HepG2 (cell line): ENCODE measurements around the gene TMEM154. TPM values are rescaled to one million over a fixed set of nuclear protein-coding genes. Genes with fewer than 3 reads are reported as not detected.

Experiments
- DMAP1 ChIP-seq: IDR thresholded peaks from 2 replicates; pipeline ENCODE4 v1.6.1; 2016
- HNRNPLL ChIP-seq: fragments of 200-400 bp; formaldehyde crosslinking; IDR thresholded peaks from 2 replicates; pipeline ENCODE4 v1.6.1; 2017; ENCODE audit warnings: mild to moderate bottlenecking, low read depth, low read length; ENCODE audit not compliant: poor library complexity, severe bottlenecking
- HOXA3 ChIP-seq: sonication (generic); formaldehyde crosslinking; IDR thresholded peaks from 2 replicates; pipeline ENCODE4 v1.5.0; 2020; ENCODE audit warnings: missing genetic modification reagents
- MAFG ChIP-seq: sonication (generic); formaldehyde crosslinking; IDR thresholded peaks from 2 replicates; pipeline ENCODE4 v1.5.1; 2020; ENCODE audit warnings: mild to moderate bottlenecking, missing genetic modification reagents
- MAFK ChIP-seq, 2 experiments: IDR thresholded peaks in 1 of 2; conservative IDR thresholded peaks in 1 of 2; 2 replicates each; pipeline ENCODE4 v1.6.1; 2011; ENCODE audit warnings: improper control_type of control experiment in 2 of 2, low read length in 2 of 2
- SRY ChIP-seq: sonication (generic); formaldehyde crosslinking; IDR thresholded peaks from 2 replicates; pipeline ENCODE4 v1.8.0; 2022; ENCODE audit warnings: mild to moderate bottlenecking, missing genetic modification reagents
- TFAP4 ChIP-seq: sonication (generic); IDR thresholded peaks from 2 replicates; pipeline ENCODE4 v1.6.1; 2016; ENCODE audit warnings: low read depth, borderline replicate concordance
- ZNF317 ChIP-seq: sonication (generic); formaldehyde crosslinking; IDR thresholded peaks from 2 replicates; pipeline ENCODE4 v1.5.0; 2020; ENCODE audit warnings: mild to moderate bottlenecking, missing genetic modification reagents
- ZNF674 ChIP-seq: sonication (generic); formaldehyde crosslinking; IDR thresholded peaks from 2 replicates; pipeline ENCODE4 v1.5.0; 2020; ENCODE audit warnings: low read depth, mild to moderate bottlenecking, missing genetic modification reagents
- ZNF713 ChIP-seq: sonication (generic); formaldehyde crosslinking; IDR thresholded peaks from 2 replicates; pipeline ENCODE4 v1.4.0; 2020; ENCODE audit warnings: mild to moderate bottlenecking, missing genetic modification reagents
- polyA plus RNA-seq, 8 experiments: library from polyadenylated mRNA; depleted of rRNA in 3 of 8; stranded (reverse) in 7 of 8; unstranded in 1 of 8; fragments of >200 nt; fragmentation: Illumina TruSeq in 4 of 8; extraction: Trizol in 4 of 8; gene quantifications; 2 replicates each; pipeline versions ENCODE4 v1.2.1 to v1.2.3, GENCODE V29; 2011 to 2016; ENCODE audit warnings: low read depth in 4 of 8, missing spikeins in 1 of 8, mixed read lengths in 1 of 8; ENCODE audit not compliant: insufficient read depth in 1 of 8
- total RNA-seq, 5 experiments: library from RNA; depleted of rRNA; stranded (reverse); fragments of >200 nt; fragmentation: Illumina TruSeq; extraction: Trizol; gene quantifications; 2 replicates each; pipeline ENCODE4 v1.2.3, GENCODE V29; 2016; ENCODE audit warnings: low read depth in 1 of 5
- TF ChIP-seq, protein P1 (sequence below): IDR thresholded peaks from 2 replicates; pipeline ENCODE4 v1.6.1; 2016; ENCODE audit warnings: mild to moderate bottlenecking
- TF ChIP-seq, protein P2 (sequence below): sonication (generic); formaldehyde crosslinking; IDR thresholded peaks from 2 replicates; pipeline ENCODE4 v1.4.0; 2020; ENCODE audit warnings: missing genetic modification reagents, borderline replicate concordance
- TF ChIP-seq, protein P3 (sequence below): sonication (generic); formaldehyde crosslinking; IDR thresholded peaks from 2 replicates; pipeline ENCODE4 v1.4.0; 2020; ENCODE audit warnings: mild to moderate bottlenecking, missing genetic modification reagents

Gene TMEM154
- total and polyA plus RNA-seq, 2 of the 13 experiments (the other 11 are each of a cell fraction or from before 2014, with no cell fraction given) = 0.03 TPM; not detected in 1

DNA sequence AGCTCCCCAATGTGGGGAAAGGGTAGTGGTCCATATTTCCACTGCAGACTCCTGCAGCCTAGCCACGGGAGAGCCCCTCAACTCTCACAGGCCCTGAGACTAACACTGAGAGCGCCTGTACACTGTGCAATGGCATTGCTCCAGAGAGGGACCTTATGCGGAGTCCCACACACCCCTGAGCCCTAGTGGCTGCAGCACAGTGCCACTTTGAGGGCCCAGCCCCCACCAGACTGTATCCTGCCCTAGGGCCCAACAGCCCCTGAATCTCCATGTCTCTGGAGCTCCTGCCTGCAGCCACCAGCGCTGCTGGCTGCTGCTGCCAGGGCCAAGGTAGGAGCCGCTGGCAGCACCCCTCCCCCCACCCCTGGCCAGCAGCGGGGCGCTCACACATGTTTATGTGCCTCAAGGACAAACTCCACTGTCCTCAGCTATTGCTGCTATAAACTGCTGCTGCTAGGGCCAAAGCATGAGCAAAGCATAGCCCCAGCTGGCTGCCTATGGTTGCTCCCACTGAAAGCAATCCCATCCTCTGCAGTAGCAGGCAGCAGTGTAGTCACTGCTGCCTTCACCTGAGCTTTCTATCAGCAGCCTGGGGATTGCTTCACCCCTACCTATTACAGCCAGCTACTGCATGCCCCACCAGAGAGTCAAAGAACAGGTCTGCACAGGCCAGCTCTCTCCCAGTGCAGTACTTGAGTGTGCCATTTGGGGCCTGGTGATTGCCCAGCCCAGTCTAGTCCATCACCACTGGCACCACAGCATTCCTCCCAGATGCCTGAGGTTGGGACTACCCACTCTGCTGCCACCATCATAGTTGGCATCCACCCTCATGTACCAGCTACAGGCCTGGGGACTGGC lies 24.3 kb downstream of the TMEM154 start (continued):
- TF ChIP-seq, protein P1, sequence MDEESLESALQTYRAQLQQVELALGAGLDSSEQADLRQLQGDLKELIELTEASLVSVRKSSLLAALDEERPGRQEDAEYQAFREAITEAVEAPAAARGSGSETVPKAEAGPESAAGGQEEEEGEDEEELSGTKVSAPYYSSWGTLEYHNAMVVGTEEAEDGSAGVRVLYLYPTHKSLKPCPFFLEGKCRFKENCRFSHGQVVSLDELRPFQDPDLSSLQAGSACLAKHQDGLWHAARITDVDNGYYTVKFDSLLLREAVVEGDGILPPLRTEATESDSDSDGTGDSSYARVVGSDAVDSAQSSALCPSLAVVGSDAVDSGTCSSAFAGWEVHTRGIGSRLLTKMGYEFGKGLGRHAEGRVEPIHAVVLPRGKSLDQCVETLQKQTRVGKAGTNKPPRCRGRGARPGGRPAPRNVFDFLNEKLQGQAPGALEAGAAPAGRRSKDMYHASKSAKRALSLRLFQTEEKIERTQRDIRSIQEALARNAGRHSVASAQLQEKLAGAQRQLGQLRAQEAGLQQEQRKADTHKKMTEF (CRISPR knock-in tag) = no peak
- TF ChIP-seq, protein P2, sequence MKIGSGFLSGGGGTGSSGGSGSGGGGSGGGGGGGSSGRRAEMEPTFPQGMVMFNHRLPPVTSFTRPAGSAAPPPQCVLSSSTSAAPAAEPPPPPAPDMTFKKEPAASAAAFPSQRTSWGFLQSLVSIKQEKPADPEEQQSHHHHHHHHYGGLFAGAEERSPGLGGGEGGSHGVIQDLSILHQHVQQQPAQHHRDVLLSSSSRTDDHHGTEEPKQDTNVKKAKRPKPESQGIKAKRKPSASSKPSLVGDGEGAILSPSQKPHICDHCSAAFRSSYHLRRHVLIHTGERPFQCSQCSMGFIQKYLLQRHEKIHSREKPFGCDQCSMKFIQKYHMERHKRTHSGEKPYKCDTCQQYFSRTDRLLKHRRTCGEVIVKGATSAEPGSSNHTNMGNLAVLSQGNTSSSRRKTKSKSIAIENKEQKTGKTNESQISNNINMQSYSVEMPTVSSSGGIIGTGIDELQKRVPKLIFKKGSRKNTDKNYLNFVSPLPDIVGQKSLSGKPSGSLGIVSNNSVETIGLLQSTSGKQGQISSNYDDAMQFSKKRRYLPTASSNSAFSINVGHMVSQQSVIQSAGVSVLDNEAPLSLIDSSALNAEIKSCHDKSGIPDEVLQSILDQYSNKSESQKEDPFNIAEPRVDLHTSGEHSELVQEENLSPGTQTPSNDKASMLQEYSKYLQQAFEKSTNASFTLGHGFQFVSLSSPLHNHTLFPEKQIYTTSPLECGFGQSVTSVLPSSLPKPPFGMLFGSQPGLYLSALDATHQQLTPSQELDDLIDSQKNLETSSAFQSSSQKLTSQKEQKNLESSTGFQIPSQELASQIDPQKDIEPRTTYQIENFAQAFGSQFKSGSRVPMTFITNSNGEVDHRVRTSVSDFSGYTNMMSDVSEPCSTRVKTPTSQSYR (CRISPR knock-in tag) = peak; percentile 76; the same call in 1 of the 2 replicates
- TF ChIP-seq SRY (CRISPR knock-in tag) (no peak), ZNF674 (no peak), HOXA3 (CRISPR knock-in tag) (no peak), TFAP4 (peak; percentile 32; the same call in 1 of the 2 replicates), HNRNPLL (no peak), MAFK (conservative IDR thresholded peaks at IDR 0.05 in 1 of 2, IDR thresholded peaks at IDR 0.05 in 1 of 2; ENCODE audit: low read length in 2 of 2) (no peak), MAFG (no peak), ZNF713 (CRISPR knock-in tag) (no peak), ZNF317 (CRISPR knock-in tag) (0 out of 2 replicates have a peak, but pooled peaks have one; percentile 27), DMAP1 (CRISPR knock-in tag) (no peak)
- TF ChIP-seq, protein P3, sequence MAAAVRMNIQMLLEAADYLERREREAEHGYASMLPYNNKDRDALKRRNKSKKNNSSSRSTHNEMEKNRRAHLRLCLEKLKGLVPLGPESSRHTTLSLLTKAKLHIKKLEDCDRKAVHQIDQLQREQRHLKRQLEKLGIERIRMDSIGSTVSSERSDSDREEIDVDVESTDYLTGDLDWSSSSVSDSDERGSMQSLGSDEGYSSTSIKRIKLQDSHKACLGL (CRISPR knock-in tag) = 0 out of 2 replicates have a peak, but pooled peaks have one; percentile 26
